GM19240 (cell line): ENCODE results near the gene TPRN.
"Not testable (repeated sequence)": the region's sequence is repeated elsewhere in the genome, so short reads cannot be mapped to it uniquely, and the experiment has no call there.

ENCODE experiments used
- DNase-seq: peaks from one replicate; pipeline ENCODE4 v3.0.0; 2011; ENCODE audit warnings: low spot score; ENCODE audit not compliant: insufficient read length

Gene TPRN, protein sequence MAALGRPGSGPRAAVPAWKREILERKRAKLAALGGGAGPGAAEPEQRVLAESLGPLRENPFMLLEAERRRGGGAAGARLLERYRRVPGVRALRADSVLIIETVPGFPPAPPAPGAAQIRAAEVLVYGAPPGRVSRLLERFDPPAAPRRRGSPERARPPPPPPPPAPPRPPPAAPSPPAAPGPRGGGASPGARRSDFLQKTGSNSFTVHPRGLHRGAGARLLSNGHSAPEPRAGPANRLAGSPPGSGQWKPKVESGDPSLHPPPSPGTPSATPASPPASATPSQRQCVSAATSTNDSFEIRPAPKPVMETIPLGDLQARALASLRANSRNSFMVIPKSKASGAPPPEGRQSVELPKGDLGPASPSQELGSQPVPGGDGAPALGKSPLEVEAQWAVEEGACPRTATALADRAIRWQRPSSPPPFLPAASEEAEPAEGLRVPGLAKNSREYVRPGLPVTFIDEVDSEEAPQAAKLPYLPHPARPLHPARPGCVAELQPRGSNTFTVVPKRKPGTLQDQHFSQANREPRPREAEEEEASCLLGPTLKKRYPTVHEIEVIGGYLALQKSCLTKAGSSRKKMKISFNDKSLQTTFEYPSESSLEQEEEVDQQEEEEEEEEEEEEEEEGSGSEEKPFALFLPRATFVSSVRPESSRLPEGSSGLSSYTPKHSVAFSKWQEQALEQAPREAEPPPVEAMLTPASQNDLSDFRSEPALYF

DNA sequence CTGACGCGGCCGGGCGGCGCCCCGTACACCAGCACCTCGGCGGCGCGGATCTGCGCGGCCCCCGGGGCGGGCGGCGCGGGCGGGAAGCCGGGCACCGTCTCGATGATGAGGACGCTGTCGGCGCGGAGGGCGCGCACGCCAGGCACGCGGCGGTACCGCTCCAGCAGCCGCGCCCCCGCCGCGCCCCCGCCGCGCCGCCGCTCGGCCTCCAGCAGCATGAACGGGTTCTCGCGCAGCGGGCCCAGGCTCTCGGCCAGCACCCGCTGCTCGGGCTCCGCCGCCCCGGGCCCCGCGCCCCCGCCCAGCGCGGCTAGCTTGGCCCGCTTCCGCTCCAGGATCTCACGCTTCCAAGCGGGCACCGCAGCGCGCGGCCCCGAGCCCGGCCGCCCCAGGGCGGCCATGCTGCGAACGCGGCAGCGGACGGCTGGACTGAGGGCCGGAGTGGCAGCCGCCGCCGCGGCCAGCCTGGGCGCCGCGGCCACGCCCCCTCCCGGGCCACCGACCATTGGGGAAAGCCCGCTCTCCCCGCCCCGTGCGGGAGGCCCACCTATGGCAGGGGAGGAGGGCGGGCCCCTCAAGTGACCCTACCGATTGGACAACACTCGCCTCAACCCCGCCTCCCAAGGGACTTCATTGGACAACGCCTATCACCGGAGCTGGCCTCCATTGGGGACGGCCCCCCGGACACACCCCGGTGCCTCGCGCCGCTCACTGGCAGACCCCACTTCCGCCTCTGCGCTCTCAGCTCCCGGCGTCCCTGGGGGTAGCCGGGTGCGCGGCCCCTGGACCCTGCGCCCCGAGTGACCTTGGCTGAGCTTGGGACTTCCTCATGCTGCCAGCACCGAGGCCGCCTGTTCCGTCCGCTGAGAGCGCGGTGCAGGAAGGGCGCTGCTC, at the start of gene TPRN:
TPRN (minus strand) TSS at position 431 of the 894 bp plus-strand sequence; CDS start at position 401, 30 bp downstream.
- DNase-seq, result peak; percentile 100

DNA sequence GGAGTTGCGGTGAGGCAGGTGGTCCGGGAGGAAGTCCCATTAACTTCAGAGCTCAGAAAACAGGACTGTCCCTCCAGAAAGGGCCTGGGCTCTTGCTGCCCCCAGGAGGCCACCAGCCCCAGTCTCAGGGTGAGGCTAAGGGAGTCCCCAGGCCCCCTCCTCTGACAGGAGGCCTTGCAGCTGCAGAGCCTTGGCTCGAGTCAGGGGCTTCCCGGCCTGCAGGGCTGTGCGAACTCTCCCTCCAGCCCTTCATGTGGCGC, 47.3 kb upstream of the TPRN start:
- DNase-seq, result no peak

DNA sequence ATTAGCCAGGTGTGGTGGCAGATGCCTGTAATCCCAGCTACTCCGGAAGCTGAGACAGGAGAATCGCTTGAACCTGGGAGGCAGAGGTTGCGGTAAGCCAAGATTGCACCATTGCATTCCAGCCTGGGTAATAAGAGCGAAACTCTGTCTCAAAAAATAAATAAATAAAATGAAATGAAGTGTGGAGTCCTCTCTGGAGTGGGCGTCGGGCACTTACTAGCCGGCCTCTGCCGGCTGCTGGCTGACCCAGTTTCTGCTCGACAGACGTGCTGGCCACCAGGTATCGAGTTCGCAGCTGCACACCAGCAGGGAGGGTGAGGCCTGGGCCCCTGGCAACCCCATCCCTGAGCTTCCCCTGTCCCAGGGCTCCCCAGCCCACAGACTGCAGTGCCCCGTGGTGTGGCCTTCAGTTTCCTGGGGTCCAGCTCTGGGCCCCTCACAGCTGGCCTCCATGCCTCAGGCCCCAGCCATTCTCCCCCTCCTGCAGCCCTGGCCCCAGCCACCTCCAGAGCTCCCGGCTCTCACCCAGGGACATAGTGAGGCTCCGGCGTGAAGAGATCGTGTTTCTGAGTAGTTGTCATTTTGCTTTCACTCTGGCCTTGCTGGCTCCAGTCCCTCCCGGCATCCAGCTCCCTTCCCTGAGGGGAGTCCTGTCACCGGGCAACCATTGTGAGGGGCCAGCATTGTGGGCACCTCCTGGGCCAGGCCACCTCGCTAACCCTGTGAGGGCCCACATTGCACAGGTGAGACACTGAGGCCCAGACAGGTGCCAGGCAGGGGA, 46.8 kb upstream of the TPRN start:
- DNase-seq, result no peak

DNA sequence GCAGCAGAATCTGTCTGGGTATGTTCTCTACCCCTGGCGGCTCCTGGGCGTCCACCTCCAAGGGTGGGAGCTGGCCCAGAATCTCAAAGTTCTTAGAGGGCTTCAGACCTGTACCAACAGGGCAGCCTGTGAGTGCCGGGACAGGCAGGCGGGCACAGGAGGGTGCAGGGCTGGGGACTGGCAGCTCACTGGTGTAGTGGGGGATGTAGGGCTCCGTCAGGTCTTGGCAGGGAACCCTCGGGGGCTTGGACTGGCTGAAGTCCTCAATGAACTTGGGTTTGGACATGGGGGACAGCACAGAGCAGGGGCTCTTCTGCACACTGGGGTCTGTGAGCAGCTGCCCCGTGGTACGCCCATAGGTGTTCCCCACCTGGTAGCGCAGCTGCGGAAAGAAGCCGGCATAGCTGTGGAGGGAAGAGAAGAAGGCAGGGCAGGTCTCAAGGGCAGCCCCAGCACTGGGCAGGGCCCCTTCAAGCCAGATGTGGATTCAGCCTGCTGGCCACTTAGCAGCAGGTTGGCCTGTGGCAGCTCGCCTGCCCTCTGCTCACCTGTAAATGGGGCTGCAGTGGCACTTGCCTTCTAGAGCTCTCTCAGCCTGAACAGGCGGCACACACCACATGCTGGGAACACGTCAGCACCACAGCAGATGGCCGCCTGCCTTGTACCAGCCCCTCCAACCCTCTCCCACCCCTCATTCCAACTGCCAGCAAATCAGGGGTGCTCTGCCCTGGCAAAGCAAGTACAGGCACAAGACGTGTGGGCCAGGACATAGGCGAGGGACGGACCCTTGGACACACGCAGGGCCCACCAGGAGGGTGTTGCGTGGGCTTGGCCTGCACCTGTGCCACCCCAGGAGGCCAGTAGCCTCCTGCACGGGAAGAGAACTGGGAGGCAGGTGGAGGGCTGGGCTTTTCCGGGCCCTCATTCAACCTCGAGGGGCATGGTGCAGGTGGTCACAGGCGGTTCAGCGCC, 45.2 kb upstream of the TPRN start:
- DNase-seq, result no peak

DNA sequence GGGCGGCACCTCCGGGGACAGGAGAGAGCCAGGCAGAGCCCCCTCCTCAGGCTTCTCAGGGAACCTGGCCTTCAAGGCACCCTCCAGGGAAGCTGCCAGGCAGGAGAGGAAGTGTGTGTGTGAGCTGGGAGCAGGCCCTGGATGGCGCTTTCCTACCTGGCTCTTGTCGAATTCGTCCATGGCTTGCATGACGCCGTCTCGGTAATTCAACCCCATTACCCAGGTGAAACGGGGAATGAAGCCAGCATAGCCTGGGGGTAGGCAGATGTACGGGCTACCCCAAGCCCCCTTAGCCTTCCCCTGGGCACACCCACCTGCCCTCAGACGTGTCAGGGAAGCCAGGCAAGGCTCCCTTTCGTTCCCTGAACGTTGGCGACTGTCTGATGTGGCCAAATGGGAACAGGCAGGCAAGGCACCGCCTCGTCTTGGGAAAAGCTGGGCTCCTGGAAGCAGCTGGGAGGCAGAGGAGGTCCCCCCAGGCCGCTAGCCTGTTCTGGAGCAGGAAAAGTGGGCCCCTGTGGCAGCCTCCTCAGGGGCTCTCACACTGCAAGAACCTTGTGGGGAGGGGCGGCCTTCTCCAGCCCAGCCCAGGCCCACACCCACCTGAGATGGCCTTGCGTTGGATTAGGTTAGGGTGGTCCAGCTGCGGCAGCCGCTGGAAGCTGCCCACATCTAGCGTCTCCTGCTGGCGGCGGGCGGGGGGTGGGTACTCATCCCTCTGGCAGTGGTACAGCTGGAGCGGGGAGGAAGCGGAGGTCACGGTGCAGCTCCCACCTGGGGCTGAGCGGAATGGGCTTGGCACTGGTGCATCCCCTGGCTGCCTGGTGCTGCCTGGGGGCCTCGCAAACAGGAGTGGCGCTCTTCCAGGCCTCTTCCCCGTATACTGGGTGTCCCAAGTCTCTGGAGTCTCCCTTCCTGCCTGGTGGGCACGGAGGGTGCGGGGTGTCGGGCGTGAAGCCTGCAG, 44.2 kb upstream of the TPRN start:
- no peak for DNase-seq

DNA sequence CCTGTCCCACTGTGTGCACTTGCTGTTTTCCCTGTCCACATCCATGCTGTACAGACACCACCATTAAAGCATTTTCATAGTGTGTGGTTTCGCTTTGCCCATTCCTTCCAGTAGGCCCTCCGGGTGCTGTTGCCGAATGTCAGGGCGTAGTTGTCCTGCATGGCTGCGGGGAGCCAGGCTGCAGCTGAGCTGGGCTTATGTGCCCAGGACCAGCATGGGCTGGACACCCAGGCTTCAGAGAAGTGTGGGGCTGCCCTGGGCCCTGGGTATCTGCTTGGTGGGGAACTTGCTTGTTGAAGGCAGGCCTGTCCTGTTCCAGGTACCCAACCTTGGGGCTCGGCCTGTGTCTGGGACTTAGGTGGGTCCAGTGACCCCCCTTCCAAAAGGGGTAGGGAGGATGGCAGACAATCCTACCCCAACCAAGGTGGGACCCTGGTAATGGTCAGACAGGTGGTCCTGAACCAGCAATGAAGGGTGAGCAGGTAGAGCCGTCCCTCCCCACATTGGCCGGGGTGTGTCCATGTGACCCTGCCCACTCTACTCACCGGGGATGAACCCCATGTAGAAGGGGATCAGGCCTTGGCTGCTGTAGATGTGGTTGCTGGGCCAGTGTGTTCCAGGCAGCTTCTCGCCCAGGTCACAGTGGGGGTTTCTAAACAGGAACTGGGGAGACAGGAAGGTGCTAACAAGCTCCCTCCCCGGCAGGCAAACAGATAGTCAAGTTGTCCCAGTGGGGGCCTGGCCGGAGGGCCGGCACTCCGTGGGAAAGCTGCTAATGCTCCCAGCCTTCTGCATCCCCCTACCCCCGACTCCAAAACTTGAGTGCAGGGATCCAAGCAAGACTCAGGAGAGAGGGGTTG, 43.3 kb upstream of the TPRN start:
- DNase-seq, result no peak

DNA sequence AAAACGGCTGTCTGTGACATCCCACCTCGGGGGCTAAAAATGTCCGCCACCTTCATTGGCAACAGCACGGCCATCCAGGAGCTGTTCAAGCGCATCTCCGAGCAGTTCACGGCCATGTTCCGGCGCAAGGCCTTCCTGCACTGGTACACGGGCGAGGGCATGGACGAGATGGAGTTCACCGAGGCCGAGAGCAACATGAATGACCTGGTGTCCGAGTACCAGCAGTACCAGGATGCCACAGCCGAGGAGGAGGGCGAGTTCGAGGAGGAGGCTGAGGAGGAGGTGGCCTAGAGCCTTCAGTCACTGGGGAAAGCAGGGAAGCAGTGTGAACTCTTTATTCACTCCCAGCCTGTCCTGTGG, 42.7 kb upstream of the TPRN start:
- DNase-seq, result not testable (repeated sequence)

DNA sequence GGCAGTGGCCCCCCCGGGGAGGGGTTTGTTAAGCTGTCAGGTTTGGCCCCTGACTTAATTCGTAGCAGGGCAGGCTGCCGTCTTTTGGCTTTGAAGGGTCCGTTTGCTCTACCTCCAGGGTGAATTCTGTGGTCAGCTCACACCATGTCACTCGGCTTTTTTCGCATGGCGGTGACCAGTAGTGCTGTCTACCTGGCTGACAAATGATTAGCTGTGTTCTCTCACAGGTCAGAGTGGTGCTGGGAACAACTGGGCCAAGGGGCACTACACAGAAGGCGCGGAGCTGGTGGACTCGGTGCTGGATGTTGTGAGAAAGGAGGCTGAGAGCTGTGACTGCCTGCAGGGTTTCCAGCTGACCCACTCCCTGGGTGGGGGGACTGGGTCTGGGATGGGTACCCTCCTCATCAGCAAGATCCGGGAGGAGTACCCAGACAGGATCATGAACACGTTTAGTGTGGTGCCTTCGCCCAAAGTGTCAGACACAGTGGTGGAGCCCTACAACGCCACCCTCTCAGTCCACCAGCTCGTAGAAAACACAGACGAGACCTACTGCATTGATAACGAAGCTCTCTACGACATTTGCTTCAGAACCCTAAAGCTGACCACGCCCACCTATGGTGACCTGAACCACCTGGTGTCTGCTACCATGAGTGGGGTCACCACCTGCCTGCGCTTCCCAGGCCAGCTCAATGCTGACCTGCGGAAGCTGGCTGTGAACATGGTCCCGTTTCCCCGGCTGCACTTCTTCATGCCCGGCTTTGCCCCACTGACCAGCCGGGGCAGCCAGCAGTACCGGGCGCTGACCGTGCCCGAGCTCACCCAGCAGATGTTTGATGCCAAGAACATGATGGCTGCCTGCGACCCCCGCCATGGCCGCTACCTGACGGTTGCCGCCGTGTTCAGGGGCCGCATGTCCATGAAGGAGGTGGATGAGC, 42.0 kb upstream of the TPRN start:
- no peak for DNase-seq

DNA sequence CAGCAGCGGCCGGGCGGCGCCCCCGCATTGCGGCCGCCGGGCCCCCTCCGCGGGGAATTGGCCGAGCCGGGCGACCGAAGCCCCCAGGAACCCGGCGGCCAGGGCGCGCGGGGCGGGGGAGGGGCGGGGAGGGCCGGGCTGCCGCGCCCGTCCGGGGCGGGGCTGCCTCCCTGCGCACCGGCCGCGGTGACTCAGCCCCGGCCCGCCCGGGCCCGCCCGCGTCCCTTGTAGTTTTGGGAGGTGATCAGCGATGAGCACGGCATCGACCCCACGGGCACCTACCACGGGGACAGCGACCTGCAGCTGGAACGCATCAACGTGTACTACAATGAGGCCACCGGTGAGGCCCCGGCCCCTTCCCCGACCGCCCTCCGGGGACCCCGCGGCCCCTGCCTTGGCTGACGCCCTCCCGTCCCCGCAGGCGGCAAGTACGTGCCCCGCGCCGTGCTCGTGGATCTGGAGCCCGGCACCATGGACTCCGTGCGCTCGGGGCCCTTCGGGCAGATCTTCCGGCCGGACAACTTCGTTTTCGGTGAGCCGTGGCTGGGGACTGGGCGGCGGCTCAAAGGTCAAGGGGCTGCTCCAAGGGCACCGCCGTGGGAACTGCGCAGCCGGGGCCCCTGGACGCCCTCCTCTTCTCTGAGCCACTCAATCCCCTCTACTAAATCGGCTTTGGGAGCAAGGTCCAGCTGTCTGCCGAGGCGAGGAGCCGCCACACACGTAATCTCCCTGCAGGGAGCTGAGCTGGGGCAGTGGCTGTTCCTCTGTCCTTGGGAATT, 41.1 kb upstream of the TPRN start:
- DNase-seq, result no peak

DNA sequence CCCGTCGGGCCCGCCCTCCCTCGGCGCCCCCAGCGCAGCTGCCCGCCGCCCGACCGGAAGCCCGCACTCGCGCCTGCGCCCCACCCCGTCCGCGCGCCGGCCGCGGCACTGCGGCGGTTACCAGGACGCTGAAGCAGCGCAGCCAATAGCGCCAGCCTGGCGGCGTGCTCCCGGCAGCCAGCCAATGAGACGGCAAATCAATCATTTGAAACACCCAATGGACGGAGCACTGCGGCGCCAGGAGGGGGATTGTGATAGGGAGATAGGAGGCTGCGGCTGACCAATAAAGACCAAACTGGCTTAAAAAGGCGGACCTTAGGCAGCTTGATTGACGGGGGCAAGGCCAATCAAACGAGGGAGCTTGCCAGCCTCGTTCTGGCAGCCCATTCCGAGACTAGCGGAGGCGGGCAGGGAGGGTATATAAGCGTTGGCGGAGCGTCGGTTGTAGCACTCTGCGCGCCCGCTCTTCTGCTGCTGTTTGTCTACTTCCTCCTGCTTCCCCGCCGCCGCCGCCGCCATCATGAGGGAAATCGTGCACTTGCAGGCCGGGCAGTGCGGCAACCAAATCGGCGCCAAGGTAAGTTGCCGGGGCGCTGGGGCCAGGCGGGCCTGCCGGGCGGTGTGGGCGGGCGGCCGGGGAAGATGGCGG, 40.4 kb upstream of the TPRN start, which contains the start of gene TUBB4B:
TUBB4B (plus strand) TSS at position 447 of the 649 bp plus-strand sequence; CDS start at position 521, 74 bp downstream.
- peak; percentile 99 for DNase-seq

DNA sequence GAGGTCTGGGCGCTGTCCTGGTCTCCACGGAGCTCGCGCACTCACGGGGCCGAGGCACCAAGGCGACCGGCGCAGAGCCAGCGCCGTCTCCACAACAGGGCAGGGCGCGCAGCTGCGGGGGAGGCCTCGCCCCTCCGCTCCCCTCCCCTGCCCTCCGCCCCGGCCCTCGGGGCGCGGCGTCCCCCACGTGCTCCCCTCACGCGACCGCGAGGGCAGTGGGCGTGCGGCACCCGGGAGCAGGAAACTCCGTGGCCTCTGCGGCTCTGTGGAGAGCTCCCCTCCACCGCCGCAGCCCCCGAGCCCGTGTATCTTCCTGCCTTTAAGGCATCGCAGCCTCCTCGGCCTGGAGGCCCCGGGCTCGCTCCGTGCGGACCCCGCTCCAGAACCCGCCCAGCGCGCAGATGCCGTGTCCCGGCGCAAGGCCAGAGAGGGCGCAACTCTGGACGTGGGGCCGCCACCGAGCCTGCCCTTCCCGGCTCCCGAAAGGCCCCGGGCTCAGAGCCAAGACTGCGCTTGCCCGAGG, 39.8 kb upstream of the TPRN start:
- DNase-seq, result peak; percentile 64

DNA sequence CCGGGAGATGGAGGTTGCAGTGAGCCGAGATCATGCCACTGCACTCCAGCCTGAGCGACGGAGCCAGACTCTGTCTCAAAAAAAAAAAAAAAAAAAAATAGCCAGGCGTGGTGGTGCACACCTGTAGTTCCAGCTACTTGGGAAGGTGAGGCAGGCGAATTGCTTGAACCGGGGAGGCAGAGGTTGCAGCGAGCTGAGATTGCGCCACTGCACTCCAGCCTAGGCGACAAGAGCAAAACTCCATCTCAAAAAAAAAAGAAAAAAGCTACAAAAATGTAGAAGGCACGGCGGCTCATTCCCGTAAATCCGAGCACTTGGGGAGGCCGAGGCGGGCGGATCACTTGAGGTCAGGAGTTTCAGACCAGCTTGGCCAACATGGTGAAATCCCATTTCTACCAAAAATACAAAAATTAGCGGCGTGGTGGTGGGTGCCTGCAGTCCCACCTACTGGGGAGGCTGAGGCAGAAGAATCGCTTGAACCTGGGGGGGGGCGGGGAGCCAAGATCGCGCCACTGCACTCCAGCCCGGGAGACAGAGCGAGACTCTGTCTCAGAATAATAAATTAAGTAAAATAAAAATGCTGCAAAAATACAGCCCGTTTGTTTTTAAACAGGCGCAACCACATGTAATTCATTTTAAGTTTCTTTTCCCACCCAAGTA, 39.1 kb upstream of the TPRN start:
- DNase-seq, result not testable (repeated sequence)

DNA sequence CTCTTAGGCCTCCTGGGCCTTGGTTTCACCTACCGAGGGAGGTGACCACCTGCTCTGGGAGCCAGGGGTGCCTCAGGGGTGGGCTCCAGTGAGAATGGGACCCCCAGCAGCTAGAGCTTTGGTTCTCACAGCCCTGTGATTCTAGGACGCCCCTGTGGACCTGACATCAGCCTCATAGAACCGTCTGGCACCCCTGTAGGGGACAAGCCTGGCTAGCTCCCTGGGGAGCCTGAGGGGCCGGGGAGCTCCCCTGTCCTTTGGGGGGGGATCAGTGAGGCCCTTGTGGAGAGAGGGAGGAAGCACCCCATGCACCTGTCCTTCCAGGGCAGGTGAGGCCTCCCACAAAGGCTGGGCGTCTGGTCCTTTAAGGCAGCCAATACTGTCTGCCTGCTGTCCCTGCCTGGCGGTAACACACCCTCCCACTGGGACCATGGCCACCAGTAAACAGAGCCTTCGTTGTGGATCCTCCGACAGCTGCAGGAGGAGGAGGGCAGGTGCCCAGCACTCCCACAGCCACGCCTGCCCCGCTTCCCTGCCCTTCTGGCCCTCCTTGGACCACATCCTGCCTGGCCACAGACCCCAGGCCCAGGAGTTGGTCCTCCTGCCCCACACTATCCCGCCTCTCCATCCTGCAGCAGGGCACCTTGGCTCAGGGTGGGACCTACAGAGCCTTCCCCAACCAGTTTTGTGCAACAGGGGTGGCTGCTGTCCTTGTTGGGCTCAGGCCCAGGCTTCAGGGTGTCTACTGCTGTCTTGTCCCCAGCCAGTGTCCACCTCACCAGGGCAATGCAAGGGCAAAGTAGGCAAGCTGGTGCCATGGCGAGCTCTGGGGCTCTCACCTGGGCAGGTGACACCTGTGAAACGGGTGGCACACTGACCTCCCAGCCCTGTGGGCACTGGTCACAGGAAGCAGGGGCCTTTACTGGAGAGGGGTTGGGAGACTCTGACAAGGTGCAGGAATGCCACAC, 37.5 kb upstream of the TPRN start:
- DNase-seq, result no peak
